OCI-LY7 (cell line): ENCODE data around the gene DGCR8. TPM values are rescaled to one million over a fixed set of nuclear protein-coding genes. Genes with fewer than 3 reads are reported as not detected.

Experiments
- BruUV-seq: library from RNA; stranded (reverse); fragments of 400-500 nt; replicated peaks from 2 replicates; lab custom pipeline; 2021; lab: Mats Ljungman, UMichigan
- CTCF ChIA-PET: fragments of 300-600 bp; sonication (Branson Sonifier 250); formaldehyde crosslinking; loops from one replicate; lab custom pipeline; 2022; ENCODE audit warnings: antibody characterized with exemption; ENCODE audit not compliant: unreplicated experiment; lab: Charles Lee
- POLR2A ChIA-PET: fragments of 300-600 bp; sonication (Branson Sonifier 250); formaldehyde crosslinking; loops from one replicate; lab custom pipeline; 2022; ENCODE audit warnings: antibody characterized with exemption; lab: Charles Lee
- DNase-seq: peaks from one replicate; pipeline ENCODE4 v3.0.0-alpha.2; 2015; ENCODE audit warnings: low spot score
- H2AFZ ChIP-seq: fragments of 200-600 bp; sonication (generic), shearing (Covaris generic); 2 replicates; pipeline ENCODE4 v1.6.1; 2014; ENCODE audit warnings: mild to moderate bottlenecking, antibody characterized with exemption, low read length, moderate library complexity
- H3K27ac ChIP-seq: fragments of 200-600 bp; sonication (generic); 2 replicates; pipeline ENCODE4 v1.5.1; 2014; ENCODE audit warnings: mixed run types, low read depth, mild to moderate bottlenecking, moderate library complexity, low read length, inconsistent platforms; ENCODE audit not compliant: poor library complexity, severe bottlenecking
- H3K36me3 ChIP-seq: fragments of 200-600 bp; sonication (generic); 2 replicates; pipeline ENCODE4 v1.6.1; 2014; ENCODE audit warnings: mild to moderate bottlenecking, antibody characterized with exemption, low read length, moderate library complexity, mixed read lengths; ENCODE audit not compliant: insufficient read depth
- H3K4me1 ChIP-seq: fragments of 200-600 bp; sonication (generic); 2 replicates; pipeline ENCODE4 v1.5.1; 2014; ENCODE audit warnings: mild to moderate bottlenecking, low read length; ENCODE audit not compliant: insufficient read depth, poor library complexity, severe bottlenecking
- H3K4me2 ChIP-seq: fragments of 200-600 bp; sonication (generic); 2 replicates; pipeline ENCODE4 v1.6.1; 2014; ENCODE audit warnings: mild to moderate bottlenecking, low read length
- H3K4me3 ChIP-seq: fragments of 200-600 bp; sonication (generic); 2 replicates; pipeline ENCODE4 v1.5.1; 2014; ENCODE audit warnings: mild to moderate bottlenecking, low read depth, low read length; ENCODE audit not compliant: poor library complexity, severe bottlenecking
- H3K79me2 ChIP-seq: fragments of 200-600 bp; sonication (generic); 2 replicates; pipeline ENCODE4 v1.6.1; 2016; ENCODE audit warnings: low read depth, mild to moderate bottlenecking, low read length, moderate library complexity, mixed read lengths; ENCODE audit not compliant: insufficient read depth
- H3K9me2 ChIP-seq: fragments of 200-600 bp; sonication (generic); 2 replicates; pipeline ENCODE4 v1.6.1; 2016; ENCODE audit warnings: mild to moderate bottlenecking, low read length, mixed read lengths; ENCODE audit not compliant: insufficient read depth
- H3K9me3 ChIP-seq: fragments of 200-600 bp; sonication (generic); 2 replicates; pipeline ENCODE4 v1.6.1; 2014; ENCODE audit warnings: mild to moderate bottlenecking, mixed run types, low read length, mixed read lengths
- H4K20me1 ChIP-seq: fragments of 200-600 bp; sonication (generic); 2 replicates; pipeline ENCODE4 v1.6.1; 2014; ENCODE audit warnings: mild to moderate bottlenecking, antibody characterized with exemption, low read length, moderate library complexity, mixed read lengths; ENCODE audit not compliant: insufficient read depth
- CTCF ChIP-seq: fragments of 200-600 bp; sonication (generic); conservative IDR thresholded peaks from 2 replicates; pipeline ENCODE4 v1.5.1; 2014; ENCODE audit warnings: mild to moderate bottlenecking, antibody characterized with exemption, low read length, moderate library complexity, mixed read lengths
- EZH2phosphoT487 ChIP-seq: fragments of 200-600 bp; sonication (generic); IDR thresholded peaks from 2 replicates; pipeline ENCODE4 v1.6.1; 2018; ENCODE audit warnings: low read depth, borderline replicate concordance, mild to moderate bottlenecking, mixed run types, antibody characterized with exemption, low read length, moderate library complexity, mixed read lengths
- intact Hi-C: fragments of 100-400 bp; cut with micrococcal nuclease; formaldehyde crosslinking; loops from one replicate; pipeline ENCODE4 v1.10.0; 2022; ENCODE audit not compliant: unreplicated experiment
- total RNA-seq, 2 experiments: library from RNA; depleted of rRNA in 1 of 2; stranded (reverse); fragments of >200 nt in 1 of 2; shearing (Covaris generic) in 1 of 2; gene quantifications; 2 replicates each; pipeline ENCODE4 v1.2.3, GENCODE V29; 2014 to 2022

Gene DGCR8
- total RNA-seq, 2 experiments from 2014 or later: 49.5 to 68.2 TPM

- DNase-seq: no peak
- TF ChIP-seq CTCF (no peak), EZH2phosphoT487 (no peak)
- H3K9me3 ChIP-seq: no peaks in the 10 kb centered on the region
- no peak overlapping the region for H3K4me3 ChIP-seq
- H3K27ac ChIP-seq: no peak overlapping the region
- peaks cover 9% of the 10 kb centered on the region; the same call in 1 of the 2 replicates for H3K36me3 ChIP-seq
- no peaks in the 10 kb centered on the region for H4K20me1 ChIP-seq
- CTCF ChIA-PET: no interaction called here
- intact Hi-C loops: no loop called here
- no peak overlapping the region for H3K4me2 ChIP-seq
- no peak overlapping the region for H2AFZ ChIP-seq
- POLR2A ChIA-PET: no interaction called here
- no peaks in the 10 kb centered on the region for H3K4me1 ChIP-seq
- H3K79me2 ChIP-seq: no peaks in the 10 kb centered on the region
- H3K9me2 ChIP-seq: no peaks in the 10 kb centered on the region
- BruUV-seq: no TSS peak
Observed at GRCh38 chr22:20061481-20061861, 18.6 kb upstream of the DGCR8 start.

- no peak overlapping the region for H3K4me2 ChIP-seq
- no peaks in the 10 kb centered on the region for H3K9me2 ChIP-seq
- no peaks in the 10 kb centered on the region for H3K4me1 ChIP-seq
- H3K36me3 ChIP-seq: peaks cover 9% of the 10 kb centered on the region; the same call in 1 of the 2 replicates
- no peaks in the 10 kb centered on the region for H3K9me3 ChIP-seq
- H3K79me2 ChIP-seq: no peaks in the 10 kb centered on the region
- no TSS peak for BruUV-seq
- intact Hi-C loops: no loop called here
- POLR2A ChIA-PET: no interaction called here
- no peak overlapping the region for H3K27ac ChIP-seq
- no peak overlapping the region for H2AFZ ChIP-seq
- H3K4me3 ChIP-seq: no peak overlapping the region
- CTCF ChIA-PET: no interaction called here
- DNase-seq: no peak
- H4K20me1 ChIP-seq: no peaks in the 10 kb centered on the region
- TF ChIP-seq EZH2phosphoT487 (no peak), CTCF (no peak)
Observed at GRCh38 chr22:20062043-20062765, 17.8 kb upstream of the DGCR8 start.

GRCh38 chr22:20062766-20063083, 17.3 kb upstream of the DGCR8 start:
- Histone ChIP-seq H3K4me2 (no peak overlapping the region), H4K20me1 (no peaks in the 10 kb centered on the region), H3K4me3 (no peak overlapping the region), H3K27ac (no peak overlapping the region), H3K4me1 (no peaks in the 10 kb centered on the region), H3K79me2 (no peaks in the 10 kb centered on the region), H3K36me3 (peaks cover 9% of the 10 kb centered on the region; the same call in 1 of the 2 replicates), H3K9me3 (no peaks in the 10 kb centered on the region), H2AFZ (no peak overlapping the region), H3K9me2 (no peaks in the 10 kb centered on the region)
- ChIA-PET POLR2A (no interaction called here), CTCF (no interaction called here)
- BruUV-seq: no TSS peak
- DNase-seq: no peak
- TF ChIP-seq EZH2phosphoT487 (no peak), CTCF (no peak)
- intact Hi-C loops: no loop called here
